Bronchial epithelial cell (primary cell): ENCODE results near the gene RHPN2. TPM values are rescaled to one million over a fixed set of nuclear protein-coding genes. Genes with fewer than 3 reads are reported as not detected.
"Not testable (repeated sequence)": the region's sequence is repeated elsewhere in the genome, so short reads cannot be mapped to it uniquely, and the experiment has no call there.

ENCODE experiments used
- DNase-seq: peaks from one replicate; pipeline ENCODE4 v3.0.0-alpha.2; 2010; ENCODE audit warnings: low read depth
- FAIRE-seq: peaks from 2 replicates; lab custom pipeline; 2011; peaks lifted over from hg19 to GRCh38; lab: Jason Lieb, UNC
- H3K27me3 ChIP-seq: 2 replicates; pipeline ENCODE4 v1.5.1; 2011; ENCODE audit warnings: low read length; ENCODE audit not compliant: control insufficient read depth, insufficient read depth
- H3K36me3 ChIP-seq: 2 replicates; pipeline ENCODE4 v1.5.1; 2011; ENCODE audit warnings: low read length; ENCODE audit not compliant: control insufficient read depth, insufficient read depth
- H3K4me3 ChIP-seq: 2 replicates; pipeline ENCODE4 v1.5.1; 2011; ENCODE audit warnings: mild to moderate bottlenecking, low read depth, low read length, control low read depth
- total RNA-seq: library from RNA; depleted of rRNA; stranded (reverse); fragments of >200 nt; gene quantifications from 2 replicates; pipeline ENCODE4 v1.2.1, GENCODE V29; 2014
- TF ChIP-seq, protein P1 (sequence below): IDR thresholded peaks from 2 replicates; pipeline ENCODE4 v1.5.1; 2011; ENCODE audit warnings: mild to moderate bottlenecking, moderate library complexity, low read length, control low read depth, inconsistent platforms; ENCODE audit not compliant: insufficient read depth, severe bottlenecking

The RHPN2 gene
- total RNA-seq, 1 donor from 2014 or later, result 22.1 TPM

DNA sequence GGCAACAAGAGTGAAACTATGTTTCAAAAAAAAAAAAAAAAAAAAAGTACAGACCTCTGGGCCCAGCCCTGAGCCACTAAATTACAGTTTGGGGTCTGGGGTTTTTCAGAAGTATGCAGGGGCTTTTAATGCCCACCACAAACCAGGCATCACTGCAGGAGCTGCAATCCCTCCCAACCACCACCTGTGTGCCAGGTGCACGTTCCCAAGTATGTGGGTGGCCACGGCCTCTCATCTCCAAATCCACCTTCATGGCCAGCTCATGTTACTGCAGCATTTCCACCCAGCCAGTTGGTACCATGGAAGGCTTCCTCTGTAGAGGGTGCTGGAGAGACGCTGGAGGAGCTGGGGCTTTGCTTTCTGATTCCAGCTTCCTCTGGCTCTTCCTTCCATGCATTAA is 119.4 kb downstream of the RHPN2 start:
- peaks cover 4% of the 10 kb centered on the region for H3K36me3 ChIP-seq
- FAIRE-seq, result no peak
- no peaks in the 10 kb centered on the region for H3K27me3 ChIP-seq
- no peak overlapping the region for H3K4me3 ChIP-seq
- TF ChIP-seq, protein P1, sequence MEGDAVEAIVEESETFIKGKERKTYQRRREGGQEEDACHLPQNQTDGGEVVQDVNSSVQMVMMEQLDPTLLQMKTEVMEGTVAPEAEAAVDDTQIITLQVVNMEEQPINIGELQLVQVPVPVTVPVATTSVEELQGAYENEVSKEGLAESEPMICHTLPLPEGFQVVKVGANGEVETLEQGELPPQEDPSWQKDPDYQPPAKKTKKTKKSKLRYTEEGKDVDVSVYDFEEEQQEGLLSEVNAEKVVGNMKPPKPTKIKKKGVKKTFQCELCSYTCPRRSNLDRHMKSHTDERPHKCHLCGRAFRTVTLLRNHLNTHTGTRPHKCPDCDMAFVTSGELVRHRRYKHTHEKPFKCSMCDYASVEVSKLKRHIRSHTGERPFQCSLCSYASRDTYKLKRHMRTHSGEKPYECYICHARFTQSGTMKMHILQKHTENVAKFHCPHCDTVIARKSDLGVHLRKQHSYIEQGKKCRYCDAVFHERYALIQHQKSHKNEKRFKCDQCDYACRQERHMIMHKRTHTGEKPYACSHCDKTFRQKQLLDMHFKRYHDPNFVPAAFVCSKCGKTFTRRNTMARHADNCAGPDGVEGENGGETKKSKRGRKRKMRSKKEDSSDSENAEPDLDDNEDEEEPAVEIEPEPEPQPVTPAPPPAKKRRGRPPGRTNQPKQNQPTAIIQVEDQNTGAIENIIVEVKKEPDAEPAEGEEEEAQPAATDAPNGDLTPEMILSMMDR, result no peak
- no peak for DNase-seq

DNA sequence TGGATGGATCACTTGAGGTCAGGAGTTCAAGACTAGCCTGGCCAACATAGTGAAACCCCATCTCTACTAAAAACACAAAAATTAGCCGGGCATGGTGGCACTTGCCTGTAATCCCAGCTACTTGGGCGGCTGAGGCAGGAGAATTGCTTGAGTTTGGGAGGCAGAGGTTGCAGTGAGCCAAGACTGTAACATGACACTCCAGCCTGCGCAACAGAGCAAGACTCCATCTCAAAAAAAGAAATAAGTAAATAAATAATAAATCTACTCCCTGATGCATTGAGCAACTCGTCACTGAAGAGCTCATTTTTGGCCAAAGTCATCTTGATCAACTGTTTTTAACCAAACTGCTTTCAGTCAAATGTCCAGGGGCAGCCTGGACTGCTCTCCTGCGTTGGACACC is 123.4 kb downstream of the RHPN2 start:
- DNase-seq, result peak; percentile 24
- H3K27me3 ChIP-seq, H3K4me3 ChIP-seq, FAIRE-seq, H3K36me3 ChIP-seq: not testable (repeated sequence)

DNA sequence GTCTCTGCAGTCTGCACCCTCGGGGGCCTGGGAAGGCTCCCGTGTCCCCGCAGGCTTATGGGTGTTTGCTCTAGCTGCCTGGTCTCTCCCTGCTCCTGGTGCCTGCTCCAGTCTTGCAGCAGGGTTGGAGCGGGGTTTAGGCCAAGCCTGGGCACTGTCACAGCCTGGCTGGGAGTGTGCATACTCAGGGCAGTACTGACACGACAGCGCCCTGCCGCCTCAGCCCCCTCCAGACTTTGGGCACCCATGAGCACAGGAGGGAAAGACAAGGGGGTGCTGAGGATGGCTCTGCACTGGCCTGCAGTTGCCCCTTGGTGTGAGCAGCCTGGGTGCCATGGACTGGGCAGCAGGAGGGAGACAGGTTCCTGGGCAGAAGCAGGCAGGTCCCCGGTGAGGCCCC is 128.6 kb downstream of the RHPN2 start:
- peaks cover 6% of the 10 kb centered on the region for H3K36me3 ChIP-seq
- DNase-seq, result no peak
- TF ChIP-seq, protein P1, result no peak
- no peak for FAIRE-seq
- H3K27me3 ChIP-seq, result no peaks in the 10 kb centered on the region
- H3K4me3 ChIP-seq, result no peak overlapping the region

DNA sequence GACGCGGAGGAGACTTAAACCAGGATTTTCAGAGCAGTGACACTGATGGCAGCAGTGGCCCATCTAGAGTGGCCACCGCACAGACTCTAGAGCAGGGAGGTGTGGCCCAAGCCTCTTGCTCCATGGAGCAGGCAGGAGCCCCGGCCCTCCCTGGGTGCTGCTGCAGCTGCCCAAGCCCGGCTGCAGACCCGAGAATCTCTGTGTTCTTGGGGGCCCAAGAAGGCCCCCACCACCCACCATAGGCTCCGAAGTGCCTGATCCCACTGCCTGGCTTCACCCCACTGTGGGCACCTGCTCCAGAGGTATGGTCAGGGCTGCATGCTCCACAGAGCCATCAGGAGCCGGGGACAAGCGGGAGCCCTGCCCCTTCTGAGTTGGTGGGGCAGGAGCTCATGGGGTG is 129.1 kb downstream of the RHPN2 start:
- H3K27me3 ChIP-seq, result no peaks in the 10 kb centered on the region
- TF ChIP-seq, protein P1, result no peak
- H3K4me3 ChIP-seq, result no peak overlapping the region
- DNase-seq (no peak), FAIRE-seq (no peak)
- peaks cover 6% of the 10 kb centered on the region for H3K36me3 ChIP-seq

DNA sequence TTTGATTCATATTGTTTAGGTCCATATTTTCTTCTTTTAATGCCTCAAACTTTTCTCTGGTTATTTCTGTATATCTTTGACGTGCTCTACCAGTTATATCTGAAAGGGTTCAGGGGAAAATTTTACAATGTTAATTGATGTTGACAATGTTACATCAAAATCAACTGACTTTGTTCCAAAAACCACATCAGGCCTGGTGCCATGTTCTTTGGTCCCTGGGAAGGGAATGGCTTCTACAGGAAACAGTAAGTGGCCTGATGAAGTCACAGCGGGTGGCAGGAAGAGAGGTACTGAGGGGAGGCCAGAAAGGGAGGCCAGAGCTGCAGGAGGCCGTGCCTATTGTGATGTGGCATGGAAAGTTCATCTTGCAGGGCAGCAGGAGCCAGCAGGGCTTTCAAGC is 131.1 kb downstream of the RHPN2 start:
- H3K27me3 ChIP-seq, result no peaks in the 10 kb centered on the region
- H3K4me3 ChIP-seq, result no peak overlapping the region
- peaks cover 5% of the 10 kb centered on the region for H3K36me3 ChIP-seq
- TF ChIP-seq, protein P1, result no peak
- DNase-seq, result no peak
- FAIRE-seq, result peak; percentile 32

DNA sequence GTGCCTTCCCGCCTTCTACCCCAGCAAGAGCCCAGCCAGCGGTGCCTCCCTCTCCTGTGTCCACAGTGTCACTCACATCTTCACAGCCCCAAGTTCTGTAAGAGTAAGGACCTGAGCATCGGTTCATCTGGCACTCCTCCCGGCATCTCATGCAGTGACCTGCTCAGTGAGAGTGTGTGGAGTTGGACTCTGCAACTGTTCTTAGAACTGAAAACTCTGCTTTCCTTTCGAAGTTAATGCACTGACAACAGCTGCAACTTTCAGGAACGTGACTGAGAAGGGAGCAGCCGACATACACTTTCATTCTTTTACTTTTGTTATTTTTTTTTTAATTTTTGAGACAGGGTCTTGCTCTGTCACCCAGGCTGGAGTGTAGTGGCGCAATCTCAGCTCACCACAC is 134.1 kb downstream of the RHPN2 start:
- DNase-seq (no peak), FAIRE-seq (peak; percentile 28)
- TF ChIP-seq, protein P1, result no peak
- Histone ChIP-seq H3K36me3 (peaks cover 1% of the 10 kb centered on the region), H3K27me3 (no peaks in the 10 kb centered on the region), H3K4me3 (no peak overlapping the region)
